Skeletal muscle tissue (tissue), 4 donors: Measurements from ENCODE around the gene BAIAP3. TPM values are rescaled to one million over a fixed set of nuclear protein-coding genes. Genes with fewer than 3 reads are reported as not detected.

Source experiments
- H3K27ac ChIP-seq: one replicate; pipeline ENCODE4 v1.7.0; 2013; ENCODE audit warnings: mild to moderate bottlenecking, low read depth, low read length, inconsistent platforms
- H3K27me3 ChIP-seq, 3 donors: one replicate each; pipeline ENCODE4 v1.7.0; 2013; ENCODE audit warnings: low read length in 3 of 3; ENCODE audit not compliant: control insufficient read depth in 3 of 3, insufficient read depth in 3 of 3
- H3K36me3 ChIP-seq, 3 donors: one replicate each; pipeline ENCODE4 v1.7.0; 2013; ENCODE audit warnings: low read length in 3 of 3; ENCODE audit not compliant: control insufficient read depth in 3 of 3, insufficient read depth in 3 of 3
- H3K4me1 ChIP-seq, 3 donors: one replicate each; pipeline ENCODE4 v1.7.0; 2013; ENCODE audit warnings: low read length in 3 of 3, mild to moderate bottlenecking in 3 of 3; ENCODE audit not compliant: control insufficient read depth in 3 of 3, insufficient read depth in 3 of 3
- H3K4me3 ChIP-seq, 3 donors: one replicate each; pipeline ENCODE4 v1.7.0; 2013; ENCODE audit warnings: low read length in 3 of 3
- H3K9ac ChIP-seq, 3 donors: one replicate each; pipeline ENCODE4 v1.7.0; 2013; ENCODE audit warnings: low read length in 3 of 3, mild to moderate bottlenecking in 3 of 3, moderate library complexity in 2 of 3, low read depth in 1 of 3
- H3K9me3 ChIP-seq, 3 donors: one replicate each; pipeline ENCODE4 v1.7.0; 2013; ENCODE audit warnings: low read length in 3 of 3; ENCODE audit not compliant: control insufficient read depth in 3 of 3
- total RNA-seq: library from RNA; depleted of rRNA; stranded (reverse); fragments of >200 nt; gene quantifications from one replicate; pipeline ENCODE4 v1.2.3, GENCODE V29; 2014
- donor health status: Osteomylitis.

BAIAP3 gene
- total RNA-seq, 1 donor from 2014 or later = 1.0 TPM

GRCh38 chr16:1362807-1363206 is 29.4 kb downstream of the BAIAP3 start:
- H3K4me1 ChIP-seq = peaks cover 0 to 7% (median 5%) of the 10 kb centered on the region in 3 donors
- H3K9me3 ChIP-seq = no peaks in the 10 kb centered on the region
- H3K36me3 ChIP-seq = peaks cover 44 to 62% (median 53%) of the 10 kb centered on the region in 3 donors
- H3K27me3 ChIP-seq = no peaks in the 10 kb centered on the region
- H3K4me3 ChIP-seq = no peak overlapping the region
- H3K9ac ChIP-seq = no peak overlapping the region
- H3K27ac ChIP-seq = no peak overlapping the region

DNA sequence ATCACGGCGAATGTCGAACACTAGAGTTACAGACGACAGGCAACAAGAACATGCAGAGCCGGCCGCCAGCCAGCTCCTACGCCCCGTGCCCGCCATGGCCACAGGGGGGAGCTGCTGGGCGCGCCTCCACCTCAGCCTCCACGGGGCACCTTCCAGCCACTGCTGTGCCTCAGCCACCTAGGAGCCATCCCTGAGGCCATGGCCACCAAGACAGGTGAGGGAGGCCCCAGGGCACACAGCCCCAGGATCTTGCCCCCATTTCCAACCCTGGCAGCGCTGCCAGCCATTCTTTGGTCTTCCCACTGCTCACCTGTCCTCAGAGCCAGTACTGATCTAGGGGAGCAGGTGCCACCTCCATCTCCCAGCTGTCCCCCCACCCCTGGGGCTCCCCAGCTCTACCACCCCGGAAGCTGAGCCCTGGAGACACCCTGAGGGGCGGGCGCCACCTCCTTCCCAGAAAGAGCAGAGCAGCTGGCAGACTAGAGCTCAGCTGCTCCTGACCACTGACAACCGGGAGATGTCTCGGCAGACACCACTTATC is 30.1 kb downstream of the BAIAP3 start:
- peaks cover 0 to 5% (median 0%) of the 10 kb centered on the region in 3 donors for H3K4me1 ChIP-seq
- no peak overlapping the region for H3K4me3 ChIP-seq
- H3K36me3 ChIP-seq = peaks cover 44 to 62% (median 50%) of the 10 kb centered on the region in 3 donors
- no peak overlapping the region for H3K9ac ChIP-seq
- no peaks in the 10 kb centered on the region for H3K9me3 ChIP-seq
- no peaks in the 10 kb centered on the region for H3K27me3 ChIP-seq
- no peak overlapping the region for H3K27ac ChIP-seq

DNA sequence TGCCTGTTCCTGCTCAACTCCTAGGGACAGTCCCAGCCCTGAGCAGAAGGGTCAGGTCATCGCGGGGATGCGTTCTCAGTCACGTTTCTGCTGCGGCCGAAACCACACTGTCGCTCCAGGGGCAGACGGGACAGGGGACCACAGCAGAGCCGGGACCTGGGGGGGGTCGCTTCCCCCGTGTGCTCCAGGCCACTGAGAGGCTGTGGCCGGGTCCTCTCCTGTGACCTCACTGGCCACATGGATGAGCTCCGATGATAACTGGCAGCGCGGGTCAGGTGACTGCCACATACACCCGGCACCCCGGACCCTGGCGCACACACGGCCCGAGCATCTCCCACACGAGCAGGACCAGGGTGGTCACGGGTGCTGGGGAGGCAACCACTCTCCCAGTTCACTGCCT is 31.1 kb downstream of the BAIAP3 start:
- peaks cover 44 to 61% (median 50%) of the 10 kb centered on the region in 3 donors for H3K36me3 ChIP-seq
- H3K4me1 ChIP-seq = peaks cover 0 to 5% (median 0%) of the 10 kb centered on the region in 3 donors
- no peaks in the 10 kb centered on the region for H3K27me3 ChIP-seq
- no peak overlapping the region for H3K4me3 ChIP-seq
- H3K27ac ChIP-seq = no peak overlapping the region
- no peak overlapping the region for H3K9ac ChIP-seq
- no peaks in the 10 kb centered on the region for H3K9me3 ChIP-seq

GRCh38 chr16:1366060-1366711 is 32.7 kb downstream of the BAIAP3 start:
- Histone ChIP-seq H3K4me3 (no peak overlapping the region), H3K4me1 (peaks cover 0 to 5% (median 0%) of the 10 kb centered on the region in 3 donors), H3K27ac (no peak overlapping the region), H3K27me3 (no peaks in the 10 kb centered on the region), H3K36me3 (peaks cover 48 to 60% (median 51%) of the 10 kb centered on the region in 3 donors), H3K9me3 (no peaks in the 10 kb centered on the region), H3K9ac (no peak overlapping the region)

- Histone ChIP-seq H3K4me1 (peaks cover 0 to 5% (median 0%) of the 10 kb centered on the region in 3 donors), H3K4me3 (no peak overlapping the region), H3K27me3 (no peaks in the 10 kb centered on the region), H3K9ac (no peak overlapping the region), H3K9me3 (no peaks in the 10 kb centered on the region), H3K36me3 (peaks cover 48 to 60% (median 53%) of the 10 kb centered on the region in 3 donors), H3K27ac (no peak overlapping the region)
These were observed 33.4 kb downstream of the BAIAP3 start for GRCh38 chr16:1366712-1367299.

- Histone ChIP-seq H3K27ac (no peak overlapping the region), H3K9ac (no peak overlapping the region), H3K4me3 (no peak overlapping the region), H3K9me3 (no peaks in the 10 kb centered on the region), H3K4me1 (peaks cover 0 to 5% (median 0%) of the 10 kb centered on the region in 3 donors), H3K27me3 (no peaks in the 10 kb centered on the region), H3K36me3 (peaks cover 42 to 52% (median 44%) of the 10 kb centered on the region in 3 donors)
These were observed 34.2 kb downstream of the BAIAP3 start for GRCh38 chr16:1367486-1368174.

GRCh38 chr16:1371054-1371978 is 37.9 kb downstream of the BAIAP3 start:
- Histone ChIP-seq H3K27me3 (no peaks in the 10 kb centered on the region), H3K4me1 (no peaks in the 10 kb centered on the region), H3K9me3 (no peaks in the 10 kb centered on the region), H3K27ac (no peak overlapping the region), H3K36me3 (peaks cover 23 to 25% (median 25%) of the 10 kb centered on the region in 3 donors), H3K4me3 (no peak overlapping the region), H3K9ac (no peak overlapping the region)

DNA sequence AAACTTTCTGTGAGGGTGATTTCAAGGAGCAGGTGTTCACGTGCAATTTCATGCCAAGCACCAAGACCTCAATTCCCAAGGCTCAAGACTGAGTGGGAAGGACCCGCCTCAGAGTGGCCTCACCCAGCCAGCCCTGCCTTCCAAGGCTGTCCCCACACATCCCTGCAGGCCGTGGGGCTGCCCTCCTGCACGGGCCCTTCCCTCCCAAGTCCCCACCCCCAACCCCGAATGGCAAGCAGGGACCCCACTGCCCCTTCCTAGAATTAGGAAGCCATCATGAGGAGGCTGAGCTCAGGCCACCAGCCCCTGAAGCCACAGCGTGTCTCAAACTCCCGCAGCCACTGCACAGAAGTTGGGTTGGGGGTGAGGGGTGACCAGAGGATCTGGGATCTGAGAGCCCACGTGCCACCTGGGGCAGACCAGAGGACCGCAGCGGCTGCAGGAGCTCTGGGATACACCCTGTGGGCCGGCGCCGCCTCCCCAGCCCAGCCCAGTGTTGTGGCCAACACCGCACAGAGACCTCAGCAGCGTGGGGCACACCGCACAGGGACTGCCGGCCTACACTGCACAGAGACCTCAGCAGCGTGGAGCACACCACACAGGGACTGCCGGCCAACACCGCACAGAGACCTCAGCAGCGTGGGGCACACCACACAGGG is 39.0 kb downstream of the BAIAP3 start:
- Histone ChIP-seq H3K9me3 (no peaks in the 10 kb centered on the region), H3K9ac (no peak overlapping the region), H3K27me3 (no peaks in the 10 kb centered on the region), H3K4me1 (peaks cover 0 to 4% (median under 1%) of the 10 kb centered on the region in 3 donors), H3K27ac (no peak overlapping the region), H3K36me3 (peaks cover 16 to 17% (median 16%) of the 10 kb centered on the region in 3 donors), H3K4me3 (no peak overlapping the region)
